ENCODE results near the gene AQP2. TPM values are rescaled to one million over a fixed set of nuclear protein-coding genes. Genes with fewer than 3 reads are reported as not detected.

AQP2 gene
- total RNA-seq, 1 experiment from 2014 or later = not detected

DNA sequence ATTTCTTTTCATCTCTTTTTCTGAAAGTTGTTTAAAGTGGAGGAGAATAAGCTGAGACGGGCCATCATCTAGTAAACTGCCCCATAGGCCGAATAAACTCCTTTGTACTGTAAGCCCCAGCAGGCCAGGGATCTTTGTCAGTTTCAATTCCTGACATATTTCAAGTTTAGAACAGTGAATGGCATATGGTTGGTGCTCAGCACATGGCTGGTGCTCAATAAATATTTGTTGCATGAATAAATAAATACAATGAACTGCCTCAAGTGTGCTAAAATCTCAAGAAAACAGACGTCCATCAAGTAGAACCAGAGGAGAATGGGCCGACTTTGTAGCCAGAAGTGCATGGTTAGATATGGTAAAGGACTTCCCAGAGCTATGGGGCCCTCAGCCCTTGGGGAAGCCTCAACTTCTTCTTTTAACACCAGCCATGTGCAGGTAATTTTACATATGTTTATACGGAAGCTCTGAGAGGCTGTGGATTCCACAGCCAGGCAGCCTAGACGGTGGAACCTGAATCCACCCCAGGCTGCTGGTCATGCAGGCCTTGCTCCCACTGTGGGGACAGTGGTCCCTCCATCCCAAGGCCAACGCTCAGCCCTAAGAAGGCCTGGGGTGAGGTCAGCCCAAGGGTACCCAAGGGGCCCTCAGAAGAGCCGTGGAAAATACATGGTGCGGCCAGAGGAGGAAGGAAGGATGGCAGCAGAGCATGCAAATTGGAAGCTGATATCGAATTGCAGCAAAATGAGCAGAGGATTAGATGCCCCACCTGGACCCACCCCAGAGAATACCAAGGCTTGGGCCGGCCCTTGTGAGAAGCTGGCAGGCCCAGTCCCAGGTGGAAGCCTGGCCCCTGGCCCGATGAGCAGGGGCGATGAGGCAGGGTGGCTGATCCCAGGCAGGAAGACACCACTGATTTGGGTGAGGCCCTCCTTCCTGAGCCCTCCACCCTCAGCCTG is 8.7 kb upstream of the AQP2 start:
- DNase-seq (ENCODE audit: low spot score) = no peak

DNA sequence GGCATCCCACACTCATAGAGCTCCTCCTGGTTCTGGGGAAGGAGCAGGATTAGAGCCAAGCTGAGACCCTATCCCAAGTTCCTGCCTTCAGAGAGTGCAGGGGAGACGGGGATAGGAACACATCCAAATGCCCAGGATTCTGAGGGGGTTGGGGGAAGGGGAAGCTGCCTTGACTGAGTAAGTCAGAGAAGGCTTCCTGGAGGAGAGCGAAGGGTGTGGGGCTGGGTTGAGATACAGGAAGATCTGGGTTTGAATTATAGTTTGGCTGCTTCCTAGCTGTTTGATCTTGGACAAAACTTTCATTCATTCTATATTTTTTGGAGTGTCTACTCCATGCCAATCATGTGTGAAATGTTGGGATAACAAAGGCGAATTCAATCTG is 8.0 kb upstream of the AQP2 start:
- DNase-seq (ENCODE audit: low spot score) = no peak

DNA sequence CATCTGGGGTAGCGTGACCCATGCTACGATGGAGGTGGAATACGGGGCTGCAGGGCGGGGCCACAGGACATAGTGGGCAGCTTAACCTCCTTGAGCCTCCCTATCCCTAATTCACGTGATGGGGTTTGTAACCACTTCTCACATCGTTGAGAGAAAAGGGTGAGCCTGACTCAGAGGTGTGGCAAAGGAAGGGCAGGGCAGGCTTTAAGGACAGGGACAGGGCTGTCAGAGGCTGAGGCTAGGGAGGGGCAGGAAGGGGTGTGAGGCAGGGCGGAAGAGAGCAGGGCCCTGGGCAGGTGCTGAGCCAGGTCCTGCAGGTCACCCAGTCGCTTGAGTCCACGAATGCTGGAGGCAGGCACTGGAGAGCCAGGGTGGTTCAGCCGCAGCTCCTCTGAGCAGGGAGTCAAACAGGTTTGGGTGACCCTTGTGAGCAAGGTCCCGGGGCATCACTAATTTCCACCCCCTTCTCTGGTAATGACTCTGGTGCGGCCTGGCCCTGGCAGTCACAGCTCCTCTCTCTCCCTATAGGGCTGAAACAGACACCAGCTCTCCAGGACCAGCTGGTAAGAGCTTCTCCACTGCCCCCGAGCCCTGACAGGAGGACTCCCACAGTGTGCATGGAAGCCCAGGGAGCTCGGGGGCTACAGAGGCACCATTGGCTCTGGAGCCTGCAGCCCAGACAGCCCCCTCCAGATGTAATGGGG is 7.5 kb upstream of the AQP2 start:
- DNase-seq (ENCODE audit: low spot score) = no peak

DNA sequence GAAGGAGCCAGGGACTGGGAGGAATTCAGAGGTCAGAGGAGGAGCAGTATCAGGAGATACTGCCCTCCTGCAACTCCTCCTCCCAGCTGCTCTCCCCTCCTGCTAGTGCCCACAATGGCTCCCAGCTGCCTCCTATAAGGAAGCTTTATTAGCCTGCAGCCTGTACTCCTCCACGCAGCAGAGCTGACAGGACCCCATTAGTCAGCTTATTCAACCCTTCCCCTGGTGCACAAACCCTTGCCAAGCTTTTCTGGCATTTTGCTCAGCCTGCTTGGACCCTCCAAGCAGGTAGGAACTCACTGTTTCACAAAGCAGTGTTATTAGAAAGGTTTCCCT is 6.9 kb upstream of the AQP2 start:
- DNase-seq (ENCODE audit: low spot score) = no peak

DNA sequence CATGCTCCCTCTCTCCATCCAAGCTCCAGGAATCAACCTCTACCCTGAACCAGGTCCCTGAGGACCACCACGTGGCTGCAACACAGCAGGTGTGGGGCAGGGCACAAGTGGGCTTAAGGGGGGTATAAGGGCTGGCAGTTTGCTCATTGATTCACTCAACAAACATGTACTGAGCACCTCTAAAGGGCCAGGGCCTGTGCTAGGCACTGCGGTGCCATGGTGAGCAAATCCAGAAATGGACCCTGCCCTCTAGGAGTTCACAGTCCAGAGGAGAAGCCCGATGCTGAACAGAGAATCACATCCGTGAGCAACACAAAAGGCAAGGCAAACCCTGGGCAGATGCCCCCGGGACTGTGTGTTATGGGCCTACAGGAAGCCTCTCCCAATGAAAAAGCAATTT is 6.5 kb upstream of the AQP2 start:
- no peak for DNase-seq (ENCODE audit: low spot score)

DNA sequence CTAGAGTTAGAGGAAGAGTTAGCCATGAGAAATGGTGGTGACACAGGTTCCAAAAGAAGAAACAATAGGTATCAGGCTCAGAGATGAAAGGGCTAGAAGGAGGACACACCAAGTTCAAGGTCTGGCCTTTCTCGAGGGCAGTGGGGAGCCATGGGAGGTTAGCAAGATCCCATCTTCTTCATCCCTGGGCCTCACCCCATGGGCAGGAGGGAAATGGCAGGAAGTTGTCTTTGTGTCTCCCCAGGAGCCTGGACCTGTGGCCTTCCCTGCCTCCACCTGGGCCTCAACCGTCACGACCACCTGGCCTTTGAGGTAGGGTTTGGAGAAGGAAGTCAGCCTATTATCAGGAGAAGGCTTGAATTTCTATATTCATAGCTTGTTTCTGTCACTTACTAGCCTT is 5.8 kb upstream of the AQP2 start:
- DNase-seq (ENCODE audit: low spot score) = no peak

DNA sequence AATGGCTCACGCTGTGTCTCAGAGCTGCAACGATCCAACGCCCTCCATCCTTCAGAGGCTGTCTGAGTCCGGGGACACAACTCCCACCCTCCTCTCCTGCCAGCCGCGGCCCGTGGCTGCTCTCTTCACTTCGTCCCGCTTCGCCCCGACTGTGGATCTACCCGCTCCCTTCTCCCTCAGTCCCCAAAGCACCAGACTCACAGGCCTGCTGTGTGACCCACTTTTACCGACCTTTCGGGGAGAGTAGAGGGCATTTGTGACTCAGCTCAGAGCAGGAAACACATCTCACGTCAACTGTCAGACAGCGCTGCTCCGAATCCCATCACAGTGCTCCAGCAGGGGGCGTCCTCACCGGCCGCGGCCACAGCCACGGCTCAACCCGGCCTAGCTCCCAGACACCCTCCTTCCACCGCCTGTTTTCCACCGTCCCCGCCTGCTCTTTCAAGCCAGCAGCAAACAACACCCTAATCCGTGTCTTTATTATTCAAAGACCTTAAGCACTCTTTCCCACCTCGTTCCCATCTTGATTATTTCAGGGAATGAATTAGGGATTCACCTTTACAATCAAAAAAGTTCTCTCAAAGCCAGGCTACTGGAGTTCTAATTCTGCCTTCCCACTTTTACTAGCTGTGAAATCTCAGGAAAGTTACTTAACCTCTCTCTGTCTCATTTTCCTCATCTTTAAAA is 5.0 kb upstream of the AQP2 start:
- peak; percentile 72 for DNase-seq (ENCODE audit: low spot score)

DNA sequence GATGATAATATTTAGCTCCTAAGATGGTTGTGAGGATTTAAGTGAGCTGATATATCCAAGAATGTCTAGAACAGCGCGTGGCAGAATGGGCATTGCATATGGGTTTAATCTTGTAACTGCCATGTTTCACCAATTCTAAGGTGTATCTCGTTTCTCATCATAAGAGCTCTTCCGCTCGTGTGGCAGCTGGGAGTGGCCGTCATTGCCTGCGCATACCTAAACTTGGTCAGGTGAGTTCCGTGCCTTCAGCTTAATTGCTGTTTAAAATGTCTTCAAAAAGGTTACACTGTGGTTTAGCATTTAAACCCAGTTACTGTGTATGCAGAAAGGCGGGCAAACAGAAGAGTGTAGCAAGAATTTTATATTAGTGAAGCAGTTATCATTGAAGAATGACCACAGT is 4.5 kb upstream of the AQP2 start:
- no peak for DNase-seq (ENCODE audit: low spot score)

DNA sequence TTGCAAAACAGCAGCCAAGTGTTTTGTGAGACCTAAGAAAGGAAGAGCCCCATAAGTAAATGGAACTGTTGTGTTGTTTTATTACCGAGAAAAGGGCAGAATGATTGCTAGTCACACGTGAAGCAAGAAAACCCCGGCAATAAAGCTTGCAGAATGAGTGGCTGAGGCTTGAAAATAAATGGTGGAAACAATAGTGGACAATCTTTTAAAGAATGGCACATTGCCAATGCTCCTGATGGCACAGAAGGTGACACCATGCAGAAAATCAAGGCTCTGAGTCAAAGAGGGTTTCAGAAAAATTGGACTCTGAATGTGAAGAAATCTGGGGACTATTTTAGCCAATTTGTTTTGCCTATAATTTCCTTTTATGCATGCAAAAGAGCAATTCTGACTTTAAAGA is 4.0 kb upstream of the AQP2 start:
- DNase-seq (ENCODE audit: low spot score) = no peak

DNA sequence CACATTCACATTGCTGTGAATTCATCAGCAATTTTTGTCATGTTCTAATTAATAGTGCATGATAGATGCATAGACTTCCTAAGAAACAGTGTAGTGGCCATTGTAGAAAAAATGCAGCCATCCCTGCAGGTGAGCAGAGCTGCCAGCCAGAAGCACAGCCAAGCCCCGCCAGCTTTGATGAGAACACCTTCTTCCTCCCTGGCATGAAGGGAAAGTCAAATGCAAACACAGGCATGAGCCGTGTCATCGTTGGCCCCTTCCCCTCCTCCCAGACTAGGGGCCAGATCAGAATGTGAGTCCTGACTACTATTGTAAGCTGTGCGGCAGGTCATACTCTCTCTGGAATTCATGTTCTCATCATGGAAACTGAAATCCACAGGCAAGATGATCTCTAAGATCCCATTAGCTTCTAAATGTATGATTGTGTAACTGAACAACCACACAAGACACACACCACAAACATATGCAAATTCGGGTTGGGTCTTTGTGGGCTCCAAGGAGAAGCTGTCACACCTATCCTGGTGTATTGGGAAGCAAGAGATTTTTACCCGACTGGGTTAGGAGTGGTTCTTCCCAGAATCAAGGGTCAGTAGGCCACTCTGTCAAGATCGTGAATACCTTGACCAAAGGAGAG is 2.8 kb upstream of the AQP2 start:
- DNase-seq (ENCODE audit: low spot score) = no peak

DNA sequence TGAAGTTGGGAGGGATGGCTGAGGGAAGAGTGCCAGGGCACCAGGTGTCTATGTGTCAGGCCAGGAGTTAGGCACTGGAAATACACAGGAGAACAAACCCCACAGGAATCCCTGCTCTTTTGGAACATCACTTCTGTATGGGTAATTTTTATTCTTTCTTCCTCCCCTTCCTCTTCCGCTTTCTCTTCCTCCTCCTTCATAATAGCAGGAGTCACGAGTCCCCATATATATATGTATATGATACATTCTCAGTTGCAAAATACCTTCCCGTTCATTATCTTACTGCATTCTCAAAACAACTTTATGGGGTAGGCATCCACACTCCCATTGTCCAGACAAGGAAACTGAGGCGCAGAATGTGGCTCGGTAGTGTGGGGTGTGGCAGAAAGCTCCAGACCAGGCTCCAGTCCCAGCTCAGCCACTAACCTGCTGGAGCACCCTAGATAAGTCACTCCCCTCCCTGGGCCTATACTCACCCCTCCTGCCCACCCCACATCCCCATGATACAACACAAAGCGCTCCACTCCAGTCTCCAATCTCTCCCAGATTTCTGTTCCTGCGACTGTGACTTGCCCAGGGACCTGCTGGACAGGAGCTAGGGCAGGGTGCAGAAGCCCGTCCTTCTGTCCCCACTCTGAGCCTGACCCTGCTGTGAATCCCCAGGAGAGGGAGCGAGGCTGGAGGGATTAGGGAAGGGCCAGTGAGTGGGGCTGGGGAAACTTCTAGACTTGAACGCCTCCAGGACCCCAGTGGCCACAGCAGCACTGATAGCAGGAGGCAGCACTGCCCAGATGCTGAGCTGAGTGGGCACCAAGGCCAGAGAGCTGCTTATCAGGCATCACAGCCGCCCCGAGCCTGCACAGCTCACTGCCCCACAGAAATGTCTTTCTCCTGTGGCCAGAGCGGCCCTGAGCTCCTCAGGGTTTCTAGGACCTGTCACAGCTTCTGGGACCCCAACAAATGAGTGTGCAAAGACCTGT is 1.4 kb upstream of the AQP2 start:
- no peak for DNase-seq (ENCODE audit: low spot score)

DNA sequence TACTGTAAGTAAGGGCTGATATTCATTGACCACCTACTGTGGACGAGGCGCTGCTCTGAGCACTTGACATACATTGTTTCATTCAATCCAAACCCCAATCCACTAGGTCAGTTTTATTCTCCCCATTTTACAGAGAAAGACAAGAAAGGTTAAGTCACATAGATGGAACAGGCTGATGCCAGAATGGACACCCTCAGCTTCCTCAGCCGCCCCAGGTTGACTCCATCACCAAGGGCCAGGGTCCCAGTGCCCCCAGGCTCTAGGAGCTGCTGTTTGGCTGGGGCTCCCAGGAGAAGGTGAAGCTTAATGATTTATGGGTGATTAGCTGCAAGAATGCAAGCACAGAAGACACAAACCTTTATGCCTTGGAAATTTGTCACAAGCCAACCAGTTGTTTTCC is 671 bp upstream of the AQP2 start:
- no peak for DNase-seq (ENCODE audit: low spot score)

DNA sequence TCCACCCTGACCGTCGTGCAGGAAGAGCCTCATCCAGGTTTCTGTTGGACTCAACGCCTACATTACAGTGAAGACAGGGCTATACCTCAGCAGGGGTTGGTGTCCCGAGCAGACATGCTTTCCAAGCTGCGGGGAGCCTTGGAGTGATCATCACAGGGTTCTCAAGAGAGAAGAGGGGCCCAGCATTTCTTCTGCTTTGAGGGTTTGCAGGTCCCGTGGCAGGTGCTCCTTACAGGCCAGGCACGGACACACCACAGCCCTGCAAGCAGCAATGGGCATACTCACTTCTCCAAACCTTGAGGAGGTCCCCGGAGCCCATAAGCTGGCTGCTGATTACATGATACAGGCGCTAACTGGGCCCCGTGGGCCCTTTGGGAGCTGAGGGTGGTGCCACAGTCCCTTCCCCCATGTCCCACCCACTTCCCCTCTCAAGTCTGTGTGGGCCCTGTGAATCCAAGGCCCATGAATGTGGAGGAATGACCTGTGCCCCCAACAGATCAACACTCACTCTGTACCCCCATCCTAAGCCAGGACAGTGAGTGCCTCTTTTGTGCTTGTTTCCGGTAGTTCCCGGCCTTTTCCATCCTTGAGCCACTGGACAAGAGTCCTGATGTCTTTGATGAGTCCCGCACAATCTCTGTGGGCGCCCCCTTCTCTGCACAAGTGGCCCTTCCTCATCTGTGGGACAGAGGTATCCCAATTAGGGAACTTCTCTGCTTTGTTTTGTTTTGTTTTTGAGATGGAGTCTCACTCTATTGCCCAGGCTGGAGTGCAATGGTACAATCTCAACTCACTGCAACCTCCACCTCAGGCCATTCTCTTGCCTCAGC is 1.1 kb downstream of the AQP2 start:
- DNase-seq (ENCODE audit: low spot score) = no peak

DNA sequence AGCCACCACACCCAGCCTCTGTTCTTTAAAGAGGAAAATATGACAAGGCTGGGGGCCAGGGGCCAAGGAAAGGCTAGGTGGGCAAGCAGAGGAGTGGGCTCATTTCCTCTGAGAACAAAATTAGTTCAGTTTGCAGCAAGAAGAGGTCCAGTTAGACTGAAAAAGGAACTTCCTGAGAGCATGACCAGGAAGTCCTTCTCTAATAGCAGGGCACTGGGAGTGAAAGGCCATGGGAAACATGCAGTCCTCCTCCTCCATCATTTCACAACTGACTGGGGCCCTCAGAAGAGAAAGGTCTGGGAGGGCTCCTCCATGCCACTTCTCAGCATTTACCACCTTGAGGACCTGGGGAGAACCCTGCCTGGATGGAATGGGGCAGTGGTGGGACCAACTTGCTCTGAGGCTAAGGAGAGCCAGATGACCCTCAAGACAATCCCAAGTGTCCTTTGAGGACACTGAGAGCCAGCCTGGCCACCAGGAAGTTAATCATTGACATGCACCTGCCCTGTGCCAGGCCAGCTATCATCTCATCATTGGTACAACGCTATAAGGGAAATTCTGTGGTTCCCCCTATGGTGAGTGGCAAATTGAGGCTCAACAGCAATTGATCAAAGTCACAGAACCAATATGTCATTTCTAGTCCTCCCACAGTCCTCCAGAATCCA is 2.0 kb downstream of the AQP2 start:
- DNase-seq (ENCODE audit: low spot score) = no peak

DNA sequence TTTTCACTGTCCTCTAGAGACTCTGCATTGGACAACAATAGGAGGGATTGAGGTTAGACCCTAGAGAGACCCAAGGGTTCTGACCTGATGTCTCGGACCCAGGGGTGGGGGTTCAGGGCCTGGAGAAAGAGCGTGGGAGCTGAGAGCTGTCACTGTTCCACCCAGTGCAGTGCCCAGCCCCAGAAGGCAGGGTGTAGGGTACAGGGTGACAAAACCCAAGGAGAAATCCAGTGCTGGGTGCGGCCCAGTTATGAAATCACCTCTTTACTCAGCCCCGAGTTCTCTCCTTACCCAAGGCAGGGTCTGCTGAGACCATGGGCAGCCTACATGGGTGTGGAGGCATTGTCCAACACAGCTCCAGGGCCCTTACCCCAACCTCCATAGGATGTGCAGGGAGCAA is 2.6 kb downstream of the AQP2 start:
- DNase-seq (ENCODE audit: low spot score) = no peak

DNA sequence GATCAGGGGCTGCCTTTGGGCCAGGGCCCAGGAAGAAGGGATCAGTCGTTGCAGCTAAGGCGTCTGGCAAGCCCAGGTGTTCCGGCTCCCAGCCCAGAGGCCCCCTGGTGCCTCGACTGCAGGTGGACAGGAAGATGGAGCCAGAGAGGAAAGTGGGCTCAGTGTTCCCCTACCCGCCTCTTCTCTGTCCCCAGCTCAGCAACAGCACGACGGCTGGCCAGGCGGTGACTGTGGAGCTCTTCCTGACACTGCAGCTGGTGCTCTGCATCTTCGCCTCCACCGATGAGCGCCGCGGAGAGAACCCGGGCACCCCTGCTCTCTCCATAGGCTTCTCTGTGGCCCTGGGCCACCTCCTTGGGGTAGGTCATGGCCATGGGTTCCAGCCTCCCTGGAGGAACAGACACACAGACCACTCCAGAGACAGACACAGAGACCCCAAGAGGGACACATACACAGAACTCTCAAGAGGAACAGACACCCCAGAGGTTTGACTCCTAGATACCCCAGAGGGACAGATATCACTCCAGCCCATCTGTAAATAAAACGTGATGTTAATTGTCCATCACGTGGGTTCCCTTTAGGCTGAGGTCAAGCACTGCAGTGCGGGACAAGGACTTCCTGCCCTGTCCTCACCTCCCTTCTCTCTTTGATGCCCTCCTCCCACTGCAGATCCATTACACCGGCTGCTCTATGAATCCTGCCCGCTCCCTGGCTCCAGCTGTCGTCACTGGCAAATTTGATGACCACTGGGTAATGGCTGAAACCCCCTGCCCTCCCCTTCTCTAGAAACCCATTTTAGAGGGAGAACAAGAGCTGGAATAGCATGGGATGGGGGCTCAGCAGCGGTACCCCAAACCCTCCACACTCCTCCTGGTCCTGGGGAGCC is 3.7 kb downstream of the AQP2 start:
- no peak for DNase-seq (ENCODE audit: low spot score)

DNA sequence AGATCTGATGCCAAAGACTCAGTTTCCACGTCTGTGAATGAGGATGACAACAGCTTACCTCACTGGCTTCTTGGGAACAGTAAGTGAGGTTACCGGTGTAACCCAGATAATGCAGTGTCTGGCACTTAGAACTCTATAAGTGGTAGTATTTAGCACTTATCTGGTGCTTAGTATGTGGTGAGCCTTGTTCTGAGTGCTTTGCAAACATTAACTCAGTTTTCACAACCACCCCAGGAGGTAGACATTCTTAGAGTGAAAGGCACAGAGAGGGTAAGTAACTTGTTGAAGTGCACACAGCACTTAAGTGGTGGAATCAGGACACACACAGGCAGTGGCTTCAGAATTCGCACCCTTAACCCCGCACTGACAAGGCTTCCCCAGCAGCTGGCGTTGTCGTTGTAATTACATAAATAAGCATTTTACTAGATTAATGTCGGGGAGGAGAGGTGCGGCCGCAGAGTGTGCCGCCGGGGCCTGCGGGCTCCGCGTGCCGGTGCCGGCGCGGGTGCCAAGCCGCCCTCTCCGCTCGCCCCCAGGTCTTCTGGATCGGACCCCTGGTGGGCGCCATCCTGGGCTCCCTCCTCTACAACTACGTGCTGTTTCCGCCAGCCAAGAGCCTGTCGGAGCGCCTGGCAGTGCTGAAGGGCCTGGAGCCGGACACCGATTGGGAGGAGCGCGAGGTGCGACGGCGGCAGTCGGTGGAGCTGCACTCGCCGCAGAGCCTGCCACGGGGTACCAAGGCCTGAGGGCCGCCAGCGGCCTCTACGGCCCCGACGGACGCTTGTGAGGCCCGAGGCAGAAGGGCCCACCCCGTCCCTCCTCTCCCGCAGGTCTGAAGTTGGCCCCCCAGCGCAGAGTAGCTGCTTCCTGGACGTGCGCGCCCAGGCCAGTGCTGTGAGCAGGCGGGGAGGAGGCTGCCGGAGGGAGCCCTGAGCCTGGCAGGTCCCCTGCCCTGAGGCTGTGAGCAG is 4.6 kb downstream of the AQP2 start:
- no peak for DNase-seq (ENCODE audit: low spot score)
